MM.1S (cell line): ENCODE results near the gene SSBP4.

Source experiments
- DNase-seq: peaks from one replicate; pipeline ENCODE4 v3.0.0-alpha.2; 2015
- H2AFZ ChIP-seq: fragments of 300-600 bp; sonication (generic); 2 replicates; pipeline ENCODE4 v1.6.0; 2016; ENCODE audit warnings: antibody characterized with exemption, low read length
- H3F3A ChIP-seq: fragments of 300-600 bp; sonication (generic); 2 replicates; pipeline ENCODE4 v1.6.1; 2016; ENCODE audit warnings: mild to moderate bottlenecking, antibody characterized with exemption, low read length, moderate library complexity, mixed read lengths; ENCODE audit not compliant: insufficient read depth
- H3K27ac ChIP-seq: fragments of 300-600 bp; sonication (generic); 2 replicates; pipeline ENCODE4 v1.5.1; 2016; ENCODE audit warnings: mild to moderate bottlenecking, low read length
- H3K27me3 ChIP-seq: fragments of 300-600 bp; sonication (generic); replicated peaks from 2 replicates; pipeline ENCODE4 v1.6.0; 2016; ENCODE audit warnings: low read length; ENCODE audit not compliant: insufficient read depth
- H3K36me3 ChIP-seq: fragments of 300-600 bp; sonication (generic); replicated peaks from 2 replicates; pipeline ENCODE4 v1.6.1; 2016; ENCODE audit warnings: mild to moderate bottlenecking, low read length, mixed read lengths; ENCODE audit not compliant: insufficient read depth
- H3K4me1 ChIP-seq: fragments of 300-600 bp; sonication (generic); 2 replicates; pipeline ENCODE4 v1.6.1; 2016; ENCODE audit warnings: low read length, mixed read lengths
- H3K4me2 ChIP-seq: fragments of 300-600 bp; sonication (generic); 2 replicates; pipeline ENCODE4 v1.6.0; 2016; ENCODE audit warnings: low read depth, low read length
- H3K4me3 ChIP-seq: fragments of 300-600 bp; sonication (generic); 2 replicates; pipeline ENCODE4 v1.5.1; 2016; ENCODE audit warnings: low read length, mixed read lengths
- H3K79me2 ChIP-seq: fragments of 300-600 bp; sonication (generic); 2 replicates; pipeline ENCODE4 v1.6.1; 2016; ENCODE audit warnings: mixed run types, low read length, mixed read lengths
- H3K9ac ChIP-seq: fragments of 300-600 bp; sonication (generic); 2 replicates; pipeline ENCODE4 v1.6.1; 2016; ENCODE audit warnings: low read length, mixed read lengths
- H3K9me2 ChIP-seq: fragments of 300-600 bp; sonication (generic); replicated peaks from 2 replicates; pipeline ENCODE4 v1.6.1; 2016; ENCODE audit warnings: mild to moderate bottlenecking, low read length, mixed read lengths; ENCODE audit not compliant: insufficient read depth
- H3K9me3 ChIP-seq: fragments of 300-600 bp; sonication (generic); replicated peaks from 2 replicates; pipeline ENCODE4 v1.6.1; 2016; ENCODE audit warnings: mild to moderate bottlenecking, low read length, mixed read lengths; ENCODE audit not compliant: insufficient read depth
- H4K20me1 ChIP-seq: fragments of 300-600 bp; sonication (generic); 2 replicates; pipeline ENCODE4 v1.6.1; 2016; ENCODE audit warnings: mild to moderate bottlenecking, low read length, moderate library complexity, mixed read lengths; ENCODE audit not compliant: insufficient read depth
- CTCF ChIP-seq: fragments of 300-600 bp; sonication (generic); IDR thresholded peaks from 2 replicates; pipeline ENCODE4 v1.5.1; 2016; ENCODE audit warnings: antibody characterized with exemption, low read length, mixed read lengths
- EZH2 ChIP-seq: fragments of 300-600 bp; sonication (generic); optimal IDR thresholded peaks from 2 replicates; pipeline ENCODE3; 2017; ENCODE audit warnings: low read depth, mild to moderate bottlenecking, antibody characterized with exemption, low read length, mixed read lengths
- EZH2phosphoT487 ChIP-seq: fragments of 300-600 bp; sonication (generic); IDR thresholded peaks from 2 replicates; pipeline ENCODE4 v1.6.1; 2018; ENCODE audit warnings: antibody characterized with exemption, low read length

The SSBP4 gene

DNA sequence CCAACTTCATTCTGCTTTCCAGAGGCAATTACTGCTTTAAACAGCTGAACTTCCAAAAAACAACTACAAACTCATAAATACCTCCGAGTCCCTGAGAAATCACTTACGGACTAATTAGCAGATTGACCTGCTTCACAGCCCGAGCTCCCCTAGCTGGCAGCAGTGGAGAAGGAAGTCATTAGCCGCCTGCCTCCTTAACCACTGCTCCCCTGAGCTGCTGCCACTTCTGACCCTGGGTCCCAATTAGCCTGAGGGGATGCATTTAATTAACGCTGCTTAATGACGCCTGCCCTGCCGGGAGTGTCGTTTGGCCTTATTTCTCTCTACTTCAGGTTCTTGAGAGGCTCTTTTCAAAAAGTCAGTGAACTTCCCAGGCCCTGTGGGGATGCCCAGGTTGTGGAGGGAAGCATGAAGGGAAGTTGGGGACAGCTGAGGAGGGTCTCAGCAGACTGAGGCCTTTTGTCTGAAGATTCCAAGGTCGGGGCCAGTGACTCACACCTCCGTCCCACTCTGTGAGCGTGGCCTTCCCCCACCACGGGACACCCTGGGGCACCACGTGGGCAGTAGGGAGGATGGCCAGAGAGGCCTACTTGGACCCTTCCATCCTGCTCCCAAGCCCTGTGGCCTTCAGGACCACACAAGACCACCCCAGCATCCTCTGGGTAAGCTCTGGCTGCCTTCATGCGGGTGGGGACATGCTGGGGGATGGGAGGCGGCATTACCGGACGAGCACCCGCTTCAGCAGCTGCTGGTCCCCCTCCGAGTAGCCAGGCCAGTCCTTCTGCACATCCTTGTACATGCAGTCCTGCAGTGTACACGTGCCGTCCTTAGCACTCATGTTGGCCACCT is 38.5 kb downstream of the SSBP4 start:
- DNase-seq: no peak
- Histone ChIP-seq H2AFZ (no peak overlapping the region), H3K4me2 (no peak overlapping the region), H3K4me1 (no peaks in the 10 kb centered on the region), H3K4me3 (no peak overlapping the region), H3K9ac (no peak overlapping the region), H3K27ac (no peak overlapping the region), H3K9me2 (no peaks in the 10 kb centered on the region), H4K20me1 (no peaks in the 10 kb centered on the region; the same call in 1 of the 2 replicates), H3K9me3 (no peaks in the 10 kb centered on the region), H3K36me3 (0 out of 2 replicates have a peak, but pooled peaks cover 13% of the 10 kb centered on the region), H3F3A (no peaks in the 10 kb centered on the region), H3K27me3 (no peaks in the 10 kb centered on the region), H3K79me2 (peaks cover 30% of the 10 kb centered on the region)
- TF ChIP-seq EZH2phosphoT487 (no peak), CTCF (no peak)

DNA sequence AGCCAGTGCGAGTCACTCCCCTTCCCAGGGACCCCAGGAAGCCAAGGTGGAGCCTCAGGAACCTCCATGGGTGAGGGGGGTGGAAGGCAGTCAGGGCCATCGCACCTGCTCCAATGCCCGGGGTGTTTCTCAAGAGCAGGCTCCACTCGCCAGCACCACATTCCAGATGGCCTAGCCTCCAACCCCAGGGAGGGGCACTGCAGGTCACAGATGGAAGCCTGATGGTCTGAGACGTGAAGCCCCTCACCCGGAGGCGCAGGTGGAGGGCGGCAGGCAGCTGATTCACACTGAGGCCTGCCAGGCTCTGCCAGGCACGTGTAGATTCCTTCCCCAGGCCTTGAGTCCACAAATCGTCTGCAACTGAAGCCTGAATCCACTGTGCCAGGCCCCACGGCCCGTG is 41.7 kb downstream of the SSBP4 start:
- Histone ChIP-seq H3K4me1 (no peaks in the 10 kb centered on the region), H3K9me2 (no peaks in the 10 kb centered on the region), H3K4me2 (no peak overlapping the region), H3K9me3 (no peaks in the 10 kb centered on the region), H3K36me3 (0 out of 2 replicates have a peak, but pooled peaks cover 13% of the 10 kb centered on the region), H3K4me3 (no peak overlapping the region), H3K79me2 (peaks cover 52% of the 10 kb centered on the region), H3F3A (no peaks in the 10 kb centered on the region), H2AFZ (no peak overlapping the region), H4K20me1 (no peaks in the 10 kb centered on the region; the same call in 1 of the 2 replicates), H3K27ac (no peak overlapping the region), H3K9ac (no peak overlapping the region), H3K27me3 (no peaks in the 10 kb centered on the region)
- DNase-seq: no peak
- no peak for TF ChIP-seq CTCF
- no peak for TF ChIP-seq EZH2phosphoT487
- no peak for TF ChIP-seq EZH2

DNA sequence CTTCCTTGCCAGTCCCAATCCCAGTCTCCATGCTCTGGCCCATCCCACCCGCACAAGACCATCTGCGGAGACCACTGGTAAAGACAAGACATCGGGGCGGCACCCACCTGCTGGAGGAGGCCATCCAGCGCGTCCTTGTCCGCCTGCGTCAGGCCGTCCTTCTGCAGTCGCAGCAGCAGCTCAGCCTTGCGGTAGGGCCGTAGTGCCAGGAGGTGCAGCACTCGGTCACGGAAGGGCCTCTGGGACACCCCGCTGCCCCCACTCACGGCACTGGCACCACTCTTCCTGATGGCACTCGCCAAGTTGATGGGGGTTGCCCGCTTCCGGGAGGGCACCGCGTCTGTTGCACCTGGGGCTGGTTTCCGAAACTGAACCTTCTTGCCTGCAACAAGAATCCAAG is 42.3 kb downstream of the SSBP4 start:
- no peak overlapping the region for H2AFZ ChIP-seq
- 0 out of 2 replicates have a peak, but pooled peaks cover 13% of the 10 kb centered on the region for H3K36me3 ChIP-seq
- no peaks in the 10 kb centered on the region for H3K4me1 ChIP-seq
- H3K27ac ChIP-seq: no peak overlapping the region
- no peaks in the 10 kb centered on the region for H3K9me3 ChIP-seq
- no peak for TF ChIP-seq EZH2phosphoT487
- peaks cover 2% of the 10 kb centered on the region; the same call in 1 of the 2 replicates for H4K20me1 ChIP-seq
- peaks cover 58% of the 10 kb centered on the region for H3K79me2 ChIP-seq
- no peaks in the 10 kb centered on the region for H3F3A ChIP-seq
- H3K4me2 ChIP-seq: no peak overlapping the region
- DNase-seq: no peak
- no peaks in the 10 kb centered on the region for H3K9me2 ChIP-seq
- H3K27me3 ChIP-seq: no peaks in the 10 kb centered on the region
- H3K4me3 ChIP-seq: no peak overlapping the region
- no peak overlapping the region for H3K9ac ChIP-seq

GRCh38 chr19:18464646-18465045 is 45.4 kb downstream of the SSBP4 start:
- H3K9me3 ChIP-seq: no peaks in the 10 kb centered on the region
- H3F3A ChIP-seq: no peaks in the 10 kb centered on the region
- TF ChIP-seq EZH2: no peak
- TF ChIP-seq EZH2phosphoT487: no peak
- no peak for TF ChIP-seq CTCF
- H3K9me2 ChIP-seq: no peaks in the 10 kb centered on the region
- no peak overlapping the region for H2AFZ ChIP-seq
- no peak overlapping the region for H3K9ac ChIP-seq
- H3K4me1 ChIP-seq: no peaks in the 10 kb centered on the region
- DNase-seq: no peak
- H3K27ac ChIP-seq: no peak overlapping the region
- H3K27me3 ChIP-seq: no peaks in the 10 kb centered on the region
- H3K4me2 ChIP-seq: no peak overlapping the region
- H3K4me3 ChIP-seq: no peak overlapping the region
- H3K36me3 ChIP-seq: 0 out of 2 replicates have a peak, but pooled peaks cover 13% of the 10 kb centered on the region
- H4K20me1 ChIP-seq: peaks cover 14% of the 10 kb centered on the region; the same call in 1 of the 2 replicates
- H3K79me2 ChIP-seq: peaks cover 77% of the 10 kb centered on the region
